ENCODE data around the gene ROR1. TPM values are rescaled to one million over a fixed set of nuclear protein-coding genes. Genes with fewer than 3 reads are reported as not detected.

The ROR1 gene
- total and polyA plus RNA-seq, 10 of the 15 experiments (the other 5 are each of a cell fraction or from before 2014, with no cell fraction given): 0.02 to 0.08 (median 0.05) TPM; not detected in 6

DNA sequence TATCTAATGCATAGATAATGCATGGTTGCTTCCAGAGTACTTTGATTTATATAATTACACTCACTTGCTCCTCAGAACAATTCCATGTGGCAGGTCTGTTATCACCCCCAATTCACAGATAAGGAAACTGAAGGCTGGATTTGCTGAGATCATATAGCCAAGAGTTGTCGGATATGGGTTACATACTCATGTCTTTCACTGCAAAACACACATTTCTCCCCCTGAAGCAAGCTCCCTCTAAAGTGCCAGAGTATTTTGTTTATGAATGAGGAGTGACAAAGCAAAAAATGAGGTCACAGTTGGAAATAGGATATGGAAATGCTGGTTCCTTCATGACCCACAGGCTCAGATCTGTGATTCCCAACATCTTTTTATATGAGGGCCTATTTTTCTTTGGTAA lies 134.2 kb downstream of the ROR1 start (continued):
- TF ChIP-seq MEF2B (IDR thresholded peaks at IDR 0.05; ENCODE audit: partially characterized antibody, poor library complexity, severe bottlenecking): no peak
- TF ChIP-seq, protein P1, sequence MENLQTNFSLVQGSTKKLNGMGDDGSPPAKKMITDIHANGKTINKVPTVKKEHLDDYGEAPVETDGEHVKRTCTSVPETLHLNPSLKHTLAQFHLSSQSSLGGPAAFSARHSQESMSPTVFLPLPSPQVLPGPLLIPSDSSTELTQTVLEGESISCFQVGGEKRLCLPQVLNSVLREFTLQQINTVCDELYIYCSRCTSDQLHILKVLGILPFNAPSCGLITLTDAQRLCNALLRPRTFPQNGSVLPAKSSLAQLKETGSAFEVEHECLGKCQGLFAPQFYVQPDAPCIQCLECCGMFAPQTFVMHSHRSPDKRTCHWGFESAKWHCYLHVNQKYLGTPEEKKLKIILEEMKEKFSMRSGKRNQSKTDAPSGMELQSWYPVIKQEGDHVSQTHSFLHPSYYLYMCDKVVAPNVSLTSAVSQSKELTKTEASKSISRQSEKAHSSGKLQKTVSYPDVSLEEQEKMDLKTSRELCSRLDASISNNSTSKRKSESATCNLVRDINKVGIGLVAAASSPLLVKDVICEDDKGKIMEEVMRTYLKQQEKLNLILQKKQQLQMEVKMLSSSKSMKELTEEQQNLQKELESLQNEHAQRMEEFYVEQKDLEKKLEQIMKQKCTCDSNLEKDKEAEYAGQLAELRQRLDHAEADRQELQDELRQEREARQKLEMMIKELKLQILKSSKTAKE (IDR thresholded peaks at IDR 0.05; ENCODE audit: low read depth, poor library complexity, severe bottlenecking): no peak

DNA sequence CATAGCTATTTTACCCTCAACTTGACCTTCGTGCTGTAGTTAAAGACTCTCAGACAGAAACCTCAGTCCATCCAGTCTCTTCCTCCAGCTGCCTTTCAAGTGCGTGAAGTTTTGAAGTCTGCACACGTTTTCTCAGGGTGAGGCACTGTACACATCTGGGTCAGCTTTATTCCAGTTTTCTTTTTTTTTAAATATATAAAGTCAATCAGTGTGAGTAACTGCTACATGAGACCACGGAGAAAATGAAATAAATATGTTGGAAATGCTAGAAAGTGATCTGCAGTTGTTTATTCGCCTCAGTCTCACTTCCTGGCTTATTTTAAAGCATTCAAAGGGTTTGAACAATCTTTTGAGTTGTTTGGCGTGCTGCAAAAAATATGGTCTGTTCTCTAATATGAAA lies 135.7 kb downstream of the ROR1 start:
- in situ Hi-C loops (cut with MboI) (no loop called here), intact Hi-C loops (cut with micrococcal nuclease; ENCODE audit: unreplicated experiment) (no loop called here)
- DNase-seq (ENCODE audit: low read depth, low spot score) (no peak), FAIRE-seq (no peak), ATAC-seq (no peak)
- WGBS (ENCODE audit: insufficient coverage, insufficient replicate concordance, low lambda C conversion rate, missing lambda C conversion rate): 10% methylated on average over 6 of the region's 6 CpGs
- Histone ChIP-seq H2AFZ (ENCODE audit: control insufficient read depth, low read depth, low read length) (no peak overlapping the region), H3K4me3 (no peak overlapping the region), H3K9me3 (replicated peaks; ENCODE audit: control insufficient read depth, insufficient read depth, low read length) (no peaks in the 10 kb centered on the region), H3K36me3 (ENCODE audit: control insufficient read depth in 2 of 2, insufficient read depth in 2 of 2, low read length in 1 of 2) (no peaks in the 10 kb centered on the region), H3K9ac (ENCODE audit: control insufficient read depth, insufficient read depth, low read length) (no peak overlapping the region), H4K20me1 (ENCODE audit: control insufficient read depth, insufficient read depth) (no peaks in the 10 kb centered on the region), H3K27me3 (replicated peaks in 1 of 2; ENCODE audit: control insufficient read depth in 2 of 2, insufficient read depth in 2 of 2, low read length in 1 of 2) (peaks cover 0 to 2% of the 10 kb centered on the region in 2 experiments; a peak in 2 of 4 replicates), H3K4me1 (ENCODE audit: control insufficient read depth, insufficient read depth, low read length) (no peaks in the 10 kb centered on the region), H3K4me2 (ENCODE audit: control insufficient read depth, insufficient read depth) (no peak overlapping the region), H3K27ac (ENCODE audit: control insufficient read depth, insufficient read depth) (no peak overlapping the region), H3K79me2 (ENCODE audit: control insufficient read depth, insufficient read depth, low read length) (no peaks in the 10 kb centered on the region)
- SMC1A ChIA-PET (ENCODE audit: uncharacterized antibody, unreplicated experiment): interaction anchor here (1.0 to 1.2 kb wide), 2 partner anchors 12 to 21 kb away, joined by 3 read pairs; no protein-coding TSS in a partner anchor
- RAD21 ChIA-PET (ENCODE audit: unreplicated experiment): interaction anchor here (1.5 kb wide), 1 partner anchor 235 kb away, joined by 3 read pairs; no protein-coding TSS in a partner anchor
- BruUV-seq (replicated peaks): no TSS peak
- POLR2A ChIA-PET: no interaction called here
- CTCF ChIA-PET: interaction anchor here (0.8 to 1.1 kb wide), 4 partner anchors 10 to 334 kb away, joined by 3 to 4 read pairs (median 3); no protein-coding TSS in a partner anchor
- TF ChIP-seq JUND (IDR thresholded peaks at IDR 0.05; ENCODE audit: low read depth, low read length) (no peak), WRNIP1 (IDR thresholded peaks at IDR 0.05; ENCODE audit: borderline replicate concordance, low read depth, low read length) (no peak), YY1 (IDR thresholded peaks at IDR 0.05; ENCODE audit: low read depth, low read length) (no peak), ESRRA (IDR thresholded peaks at IDR 0.05; ENCODE audit: low read length) (no peak), TBL1XR1 (IDR thresholded peaks at IDR 0.05; ENCODE audit: low read depth, low read length) (no peak), ETV6 (conservative IDR thresholded peaks at IDR 0.05 in 1 of 2, IDR thresholded peaks at IDR 0.05 in 1 of 2; ENCODE audit: borderline replicate concordance in 1 of 2, low read depth in 1 of 2) (no peak), MXI1 (IDR thresholded peaks at IDR 0.05; ENCODE audit: low read depth, low read length) (no peak), NR2F1 (conservative IDR thresholded peaks at IDR 0.05) (no peak)
- TF ChIP-seq, protein P2, sequence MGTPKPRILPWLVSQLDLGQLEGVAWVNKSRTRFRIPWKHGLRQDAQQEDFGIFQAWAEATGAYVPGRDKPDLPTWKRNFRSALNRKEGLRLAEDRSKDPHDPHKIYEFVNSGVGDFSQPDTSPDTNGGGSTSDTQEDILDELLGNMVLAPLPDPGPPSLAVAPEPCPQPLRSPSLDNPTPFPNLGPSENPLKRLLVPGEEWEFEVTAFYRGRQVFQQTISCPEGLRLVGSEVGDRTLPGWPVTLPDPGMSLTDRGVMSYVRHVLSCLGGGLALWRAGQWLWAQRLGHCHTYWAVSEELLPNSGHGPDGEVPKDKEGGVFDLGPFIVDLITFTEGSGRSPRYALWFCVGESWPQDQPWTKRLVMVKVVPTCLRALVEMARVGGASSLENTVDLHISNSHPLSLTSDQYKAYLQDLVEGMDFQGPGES (IDR thresholded peaks at IDR 0.05): no peak
- TF ChIP-seq, protein P3, sequence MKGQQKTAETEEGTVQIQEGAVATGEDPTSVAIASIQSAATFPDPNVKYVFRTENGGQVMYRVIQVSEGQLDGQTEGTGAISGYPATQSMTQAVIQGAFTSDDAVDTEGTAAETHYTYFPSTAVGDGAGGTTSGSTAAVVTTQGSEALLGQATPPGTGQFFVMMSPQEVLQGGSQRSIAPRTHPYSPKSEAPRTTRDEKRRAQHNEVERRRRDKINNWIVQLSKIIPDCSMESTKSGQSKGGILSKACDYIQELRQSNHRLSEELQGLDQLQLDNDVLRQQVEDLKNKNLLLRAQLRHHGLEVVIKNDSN (IDR thresholded peaks at IDR 0.05; ENCODE audit: borderline replicate concordance, extremely low read length, insufficient read depth, low read depth, low read length): no peak
- TF ChIP-seq, protein P4, sequence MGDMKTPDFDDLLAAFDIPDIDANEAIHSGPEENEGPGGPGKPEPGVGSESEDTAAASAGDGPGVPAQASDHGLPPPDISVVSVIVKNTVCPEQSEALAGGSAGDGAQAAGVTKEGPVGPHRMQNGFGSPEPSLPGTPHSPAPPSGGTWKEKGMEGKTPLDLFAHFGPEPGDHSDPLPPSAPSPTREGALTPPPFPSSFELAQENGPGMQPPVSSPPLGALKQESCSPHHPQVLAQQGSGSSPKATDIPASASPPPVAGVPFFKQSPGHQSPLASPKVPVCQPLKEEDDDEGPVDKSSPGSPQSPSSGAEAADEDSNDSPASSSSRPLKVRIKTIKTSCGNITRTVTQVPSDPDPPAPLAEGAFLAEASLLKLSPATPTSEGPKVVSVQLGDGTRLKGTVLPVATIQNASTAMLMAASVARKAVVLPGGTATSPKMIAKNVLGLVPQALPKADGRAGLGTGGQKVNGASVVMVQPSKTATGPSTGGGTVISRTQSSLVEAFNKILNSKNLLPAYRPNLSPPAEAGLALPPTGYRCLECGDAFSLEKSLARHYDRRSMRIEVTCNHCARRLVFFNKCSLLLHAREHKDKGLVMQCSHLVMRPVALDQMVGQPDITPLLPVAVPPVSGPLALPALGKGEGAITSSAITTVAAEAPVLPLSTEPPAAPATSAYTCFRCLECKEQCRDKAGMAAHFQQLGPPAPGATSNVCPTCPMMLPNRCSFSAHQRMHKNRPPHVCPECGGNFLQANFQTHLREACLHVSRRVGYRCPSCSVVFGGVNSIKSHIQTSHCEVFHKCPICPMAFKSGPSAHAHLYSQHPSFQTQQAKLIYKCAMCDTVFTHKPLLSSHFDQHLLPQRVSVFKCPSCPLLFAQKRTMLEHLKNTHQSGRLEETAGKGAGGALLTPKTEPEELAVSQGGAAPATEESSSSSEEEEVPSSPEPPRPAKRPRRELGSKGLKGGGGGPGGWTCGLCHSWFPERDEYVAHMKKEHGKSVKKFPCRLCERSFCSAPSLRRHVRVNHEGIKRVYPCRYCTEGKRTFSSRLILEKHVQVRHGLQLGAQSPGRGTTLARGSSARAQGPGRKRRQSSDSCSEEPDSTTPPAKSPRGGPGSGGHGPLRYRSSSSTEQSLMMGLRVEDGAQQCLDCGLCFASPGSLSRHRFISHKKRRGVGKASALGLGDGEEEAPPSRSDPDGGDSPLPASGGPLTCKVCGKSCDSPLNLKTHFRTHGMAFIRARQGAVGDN (IDR thresholded peaks at IDR 0.05): no peak
